Adrenal gland (tissue), 12 donors: ENCODE results near the gene USP31. TPM values are rescaled to one million over a fixed set of nuclear protein-coding genes. Genes with fewer than 3 reads are reported as not detected.

Experiments
- DNase-seq, 7 donors: peaks; one replicate each; pipeline ENCODE4 v3.0.0-alpha.2; 2019 to 2020
- H3K27ac ChIP-seq, 5 donors: fragments of 200-600 bp; sonication (generic) in 4 of 5; 1 replicate in 3 of 5; 2 replicates in 2 of 5; pipeline versions ENCODE4 v1.5.1 to v1.8.0; 2016 to 2020; ENCODE audit warnings: mild to moderate bottlenecking in 1 of 5
- H3K27me3 ChIP-seq: fragments of 200-600 bp; 2 replicates; pipeline ENCODE4 v1.8.0; 2021
- H3K36me3 ChIP-seq, 2 donors: fragments of 200-600 bp; replicated peaks in 1 of 2; 1 replicate in 1 of 2; 2 replicates in 1 of 2; pipeline versions ENCODE4 v1.5.1 to v1.8.0; 2018 to 2022
- H3K4me1 ChIP-seq, 2 donors: fragments of 200-600 bp; replicated peaks in 1 of 2; 1 replicate in 1 of 2; 2 replicates in 1 of 2; pipeline versions ENCODE4 v1.5.1 to v1.8.0; 2018 to 2021
- H3K4me3 ChIP-seq, 4 donors: fragments of 200-600 bp; sonication (generic) in 3 of 4; one replicate each; pipeline ENCODE4 v1.5.1; 2016 to 2018
- H3K9me3 ChIP-seq, 3 donors: fragments of 200-600 bp; sonication (generic) in 1 of 3; replicated peaks in 1 of 3; 1 replicate in 2 of 3; 2 replicates in 1 of 3; pipeline versions ENCODE4 v1.5.1 to v1.8.0; 2016 to 2021
- POLR2A ChIP-seq, 2 donors: fragments of 450-650 bp; IDR thresholded peaks; one replicate each; pipeline ENCODE4 v1.6.1; 2017; ENCODE audit warnings: antibody characterized with exemption in 2 of 2, mild to moderate bottlenecking in 2 of 2, moderate library complexity in 1 of 2
- WGBS, 4 donors: extraction: QIAGEN DNeasy Blood & Tissue Kit in 2 of 4; methylation state at CpG; one replicate each; pipeline versions ENCODE4 v1.1.5 to v1.1.7; 2013 to 2017; 5-methylcytosine and 5-hydroxymethylcytosine counted together
- intact Hi-C, 2 donors: fragments of 100-400 bp; cut with DNase I; formaldehyde crosslinking; loops; one replicate each; pipeline versions ENCODE4 v1.14.1 to v1.15.0; 2022 to 2023
- polyA plus RNA-seq, 3 donors: library from polyadenylated mRNA; stranded (reverse); fragments of 200-250 nt in 2 of 3; fragments of 350-450 nt in 1 of 3; fragmentation: Illumina TruSeq in 1 of 3; extraction: RNeasy Lipid Tissue Mini Kit (QIAGEN cat#74804) in 1 of 3; gene quantifications; one replicate each; pipeline ENCODE4 v1.2.3, GENCODE V29; 2013 to 2014
- total RNA-seq, 9 donors: library from RNA; depleted of rRNA in 4 of 9; stranded (reverse); fragments of >200 nt in 4 of 9; fragments of 120-200 nt in 1 of 9; fragmentation: NEBNext Ultra II Directional in 1 of 9; extraction: Animal tissue kit (Norgen Biotek cat#: 25700) in 1 of 9; gene quantifications; one replicate each; pipeline versions ENCODE4 v1.1.0 to v1.2.4, GENCODE V29; 2013 to 2023
- TF ChIP-seq, protein P1 (sequence below), 6 experiments: fragments of 450-650 bp in 4 of 6; fragments of 200-600 bp in 2 of 6; sonication (generic) in 1 of 6; IDR thresholded peaks; 1 replicate in 5 of 6; 2 replicates in 1 of 6; pipeline versions ENCODE4 v1.5.1 to v1.8.0; 2016 to 2021; ENCODE audit warnings: antibody characterized with exemption in 6 of 6, mild to moderate bottlenecking in 2 of 6, moderate library complexity in 1 of 6
- donor health status: healthy with polysubstance abuse.
- donor health status: Bipolar disorder and iron deficiency.
- donor health status: DM: yes; HTN: yes; CAD: no.
- donor health status: DM: no; HTN: no; CAD: no.
- donor health status: DM: no; HTN: no; CAD: no.
- donor health status: DM: yes; HTN: yes; CAD: no.

The USP31 gene
- total and polyA plus RNA-seq, 12 donors, result 2.5 to 19.3 (median 7.7) TPM

DNA sequence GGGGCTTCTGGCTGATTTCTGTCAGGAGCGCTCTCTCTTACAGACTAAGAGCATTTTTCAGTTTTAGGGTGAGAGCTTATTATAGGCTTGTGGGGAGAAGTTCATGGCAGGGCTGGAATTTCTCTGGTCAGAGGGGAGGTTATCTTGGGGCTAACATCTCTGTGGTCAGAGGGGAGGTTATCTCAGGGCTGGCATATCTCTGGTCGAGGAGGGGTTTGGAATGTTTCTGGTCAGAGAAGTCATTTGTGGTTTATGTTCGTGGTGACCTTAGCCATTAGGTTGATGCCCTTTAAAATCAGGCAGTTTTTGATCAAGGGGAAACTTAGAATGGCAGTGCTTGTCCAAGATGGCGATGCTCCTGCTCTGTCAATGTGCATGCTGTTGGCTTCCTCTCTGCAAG lies 10.8 kb upstream of the USP31 start:
- H3K27me3 ChIP-seq, result no peaks in the 10 kb centered on the region
- H3K4me3 ChIP-seq, result no peak overlapping the region
- no peaks in the 10 kb centered on the region for H3K36me3 ChIP-seq
- 61 to 78% (median 67%) methylated on average over 4 of the region's 4 CpGs for WGBS, 4 donors
- intact Hi-C loops, result no loop called here
- no peaks in the 10 kb centered on the region for H3K9me3 ChIP-seq
- DNase-seq, result no peak
- no peaks in the 10 kb centered on the region for H3K4me1 ChIP-seq
- TF ChIP-seq, protein P1, sequence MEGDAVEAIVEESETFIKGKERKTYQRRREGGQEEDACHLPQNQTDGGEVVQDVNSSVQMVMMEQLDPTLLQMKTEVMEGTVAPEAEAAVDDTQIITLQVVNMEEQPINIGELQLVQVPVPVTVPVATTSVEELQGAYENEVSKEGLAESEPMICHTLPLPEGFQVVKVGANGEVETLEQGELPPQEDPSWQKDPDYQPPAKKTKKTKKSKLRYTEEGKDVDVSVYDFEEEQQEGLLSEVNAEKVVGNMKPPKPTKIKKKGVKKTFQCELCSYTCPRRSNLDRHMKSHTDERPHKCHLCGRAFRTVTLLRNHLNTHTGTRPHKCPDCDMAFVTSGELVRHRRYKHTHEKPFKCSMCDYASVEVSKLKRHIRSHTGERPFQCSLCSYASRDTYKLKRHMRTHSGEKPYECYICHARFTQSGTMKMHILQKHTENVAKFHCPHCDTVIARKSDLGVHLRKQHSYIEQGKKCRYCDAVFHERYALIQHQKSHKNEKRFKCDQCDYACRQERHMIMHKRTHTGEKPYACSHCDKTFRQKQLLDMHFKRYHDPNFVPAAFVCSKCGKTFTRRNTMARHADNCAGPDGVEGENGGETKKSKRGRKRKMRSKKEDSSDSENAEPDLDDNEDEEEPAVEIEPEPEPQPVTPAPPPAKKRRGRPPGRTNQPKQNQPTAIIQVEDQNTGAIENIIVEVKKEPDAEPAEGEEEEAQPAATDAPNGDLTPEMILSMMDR (IDR thresholded peaks at IDR 0.05), result no peak
- no peak for TF ChIP-seq POLR2A (IDR thresholded peaks at IDR 0.05)
- H3K27ac ChIP-seq, result no peak overlapping the region

DNA sequence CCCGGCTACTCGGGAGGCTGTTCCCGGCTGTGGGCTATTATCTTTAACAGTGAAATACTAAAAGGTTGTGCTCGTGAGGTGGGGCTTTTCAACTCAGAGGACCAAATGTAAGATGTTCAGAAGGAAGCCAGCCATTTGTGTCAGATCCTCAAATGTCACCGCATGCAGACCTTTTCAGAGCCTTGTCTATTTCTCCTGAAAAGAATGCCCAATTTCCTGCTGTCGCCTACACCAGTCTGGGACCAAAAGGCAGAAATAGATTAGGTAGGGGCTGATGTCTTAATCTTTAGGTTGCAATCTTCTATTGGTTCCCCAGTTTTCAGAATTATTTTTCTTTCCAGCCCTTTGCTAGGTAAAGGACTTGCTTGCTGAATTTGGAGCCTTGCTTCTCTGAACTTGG lies 8.9 kb upstream of the USP31 start:
- no peaks in the 10 kb centered on the region for H3K9me3 ChIP-seq
- intact Hi-C loops, result no loop called here
- H3K36me3 ChIP-seq, result no peaks in the 10 kb centered on the region
- no peak overlapping the region for H3K4me3 ChIP-seq
- TF ChIP-seq, protein P1 (IDR thresholded peaks at IDR 0.05), result no peak
- no peak for TF ChIP-seq POLR2A (IDR thresholded peaks at IDR 0.05)
- no peaks in the 10 kb centered on the region for H3K4me1 ChIP-seq
- H3K27me3 ChIP-seq, result no peaks in the 10 kb centered on the region
- H3K27ac ChIP-seq, result no peak overlapping the region
- DNase-seq, result no peak
- 72 to 90% (median 87%) methylated on average over 6 of the region's 6 CpGs for WGBS, 4 donors

DNA sequence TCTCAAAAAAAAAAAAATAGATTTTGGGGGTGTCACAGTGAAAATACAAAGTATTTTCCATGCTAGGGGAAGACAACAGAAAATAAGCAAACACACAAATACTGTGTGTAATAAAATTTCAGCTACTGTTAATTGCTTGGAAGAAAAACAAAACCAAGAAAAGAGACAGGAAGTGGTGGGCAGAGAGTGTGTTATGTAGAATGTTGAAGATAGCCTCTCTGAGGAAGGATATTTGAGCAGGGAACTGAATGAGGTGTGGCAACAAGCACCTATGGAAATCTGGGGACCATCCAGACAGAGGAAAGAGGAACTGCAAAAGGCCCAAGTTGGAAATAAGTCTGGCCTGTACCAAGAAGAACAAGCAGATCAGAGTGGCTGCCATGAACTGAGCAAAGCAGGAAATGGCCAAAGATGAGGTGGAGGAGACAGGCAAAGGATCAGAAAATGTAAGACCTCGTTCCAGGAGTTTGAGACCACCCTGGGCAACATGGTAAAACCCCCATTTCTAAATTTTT lies 7.8 kb upstream of the USP31 start:
- no peak for TF ChIP-seq POLR2A (IDR thresholded peaks at IDR 0.05)
- TF ChIP-seq, protein P1 (IDR thresholded peaks at IDR 0.05), result no peak
- Histone ChIP-seq H3K9me3 (no peaks in the 10 kb centered on the region), H3K27me3 (no peaks in the 10 kb centered on the region), H3K4me3 (no peak overlapping the region), H3K36me3 (no peaks in the 10 kb centered on the region), H3K4me1 (no peaks in the 10 kb centered on the region), H3K27ac (no peak overlapping the region)
- intact Hi-C loops, result no loop called here
- DNase-seq, result no peak
- 56 to 75% (median 69%) methylated on average over 1 of the region's 1 CpG for WGBS, 4 donors

DNA sequence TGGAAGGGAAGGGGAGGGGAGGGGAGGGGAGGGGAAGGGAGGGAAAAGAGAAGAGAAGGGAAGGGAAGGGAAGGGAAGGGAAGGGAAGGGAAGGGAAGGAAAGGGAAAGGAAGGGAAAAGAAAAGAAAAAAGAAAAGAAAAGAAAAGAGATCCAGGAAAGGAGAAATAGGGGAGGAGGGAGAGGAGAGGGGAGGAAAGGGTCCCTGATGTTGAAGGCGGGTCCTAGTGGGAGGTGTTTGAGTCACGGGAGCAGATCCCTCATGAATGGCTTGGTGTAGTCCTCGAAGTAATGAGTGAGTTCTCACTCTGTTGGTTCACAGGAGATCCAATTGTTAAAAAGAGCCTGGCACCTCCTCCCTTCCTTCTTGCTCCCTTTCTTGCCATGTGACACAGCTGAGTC lies 6.9 kb upstream of the USP31 start:
- H3K4me3 ChIP-seq, result no peak overlapping the region
- H3K27me3 ChIP-seq, result no peaks in the 10 kb centered on the region
- no peaks in the 10 kb centered on the region for H3K4me1 ChIP-seq
- TF ChIP-seq POLR2A (IDR thresholded peaks at IDR 0.05), result no peak
- WGBS, 4 donors, result 50 to 76% (median 64%) methylated on average over 3 of the region's 3 CpGs
- H3K9me3 ChIP-seq, result no peaks in the 10 kb centered on the region
- no peak for DNase-seq
- no peak overlapping the region for H3K27ac ChIP-seq
- H3K36me3 ChIP-seq, result no peaks in the 10 kb centered on the region
- intact Hi-C loops, result no loop called here

DNA sequence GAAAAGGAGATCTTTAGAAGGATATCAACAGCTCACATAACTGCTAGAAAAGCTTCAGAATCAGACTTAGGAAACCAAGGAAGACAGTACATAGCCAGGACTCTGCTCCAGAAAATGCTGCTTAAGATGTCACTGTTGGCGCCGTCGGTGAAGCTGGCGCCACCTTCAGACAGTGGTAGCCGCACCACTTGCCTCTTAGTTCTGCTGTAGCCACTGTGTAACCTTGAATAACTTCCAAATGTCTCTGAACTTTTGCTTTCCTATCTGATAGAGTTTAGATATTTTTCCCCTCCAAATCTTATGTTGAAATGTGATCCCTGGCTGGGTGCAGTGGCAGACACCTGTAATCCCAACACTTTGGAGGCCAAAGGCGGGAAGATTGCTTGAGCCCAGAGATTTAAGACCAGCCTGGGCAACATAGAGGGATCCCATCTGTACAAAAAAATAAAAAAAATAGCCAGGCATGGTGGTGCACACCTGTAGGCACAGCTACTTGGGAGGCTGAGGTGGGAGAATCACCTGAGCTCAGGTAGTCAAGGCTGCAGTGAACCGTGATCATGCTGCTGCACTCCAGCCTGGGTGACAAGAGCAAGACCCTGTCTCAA lies 6.3 kb upstream of the USP31 start:
- WGBS, 4 donors, result 17 to 28% (median 23%) methylated on average over 7 of the region's 7 CpGs
- intact Hi-C loops, result no loop called here
- peak in 6 of 7 donors; percentile 28 to 67 (median 45) for DNase-seq
- H3K4me3 ChIP-seq, result no peak overlapping the region
- H3K27me3 ChIP-seq, result no peaks in the 10 kb centered on the region
- no peaks in the 10 kb centered on the region for H3K4me1 ChIP-seq
- no peaks in the 10 kb centered on the region for H3K9me3 ChIP-seq
- TF ChIP-seq, protein P1 (IDR thresholded peaks at IDR 0.05), result peak in 3 of 6 experiments; percentile 3 to 26 (median 7)
- TF ChIP-seq POLR2A (IDR thresholded peaks at IDR 0.05), result no peak
- no peak overlapping the region for H3K27ac ChIP-seq
- H3K36me3 ChIP-seq, result no peaks in the 10 kb centered on the region
